ENCODE results near the gene LMOD2. TPM values are rescaled to one million over a fixed set of nuclear protein-coding genes. Genes with fewer than 3 reads are reported as not detected.

Gene LMOD2
- total RNA-seq, 2 experiments from 2014 or later = not detected

GRCh38 chr7:123645516-123645915 lies 10.2 kb upstream of the LMOD2 start:
- Mint-ChIP-seq H3K27me3 (peaks cover 55% of the 10 kb centered on the region), H3K9me3 (no peaks in the 10 kb centered on the region), H3K4me1 (ENCODE audit: low read depth) (no peaks in the 10 kb centered on the region), H3K36me3 (ENCODE audit: low read depth) (no peaks in the 10 kb centered on the region), H3K4me3 (no peak overlapping the region), H3K27ac (no peak overlapping the region)
- peaks cover 0 to 8% of the 10 kb centered on the region in 2 experiments for H3K27me3 ChIP-seq (ENCODE audit: control insufficient read depth in 1 of 2, insufficient read depth in 2 of 2, low read length in 2 of 2)
- DNase-seq = no peak
- POLR2A ChIA-PET = no interaction called here
- H3K9me3 ChIP-seq (ENCODE audit: control insufficient read depth in 1 of 2, insufficient read depth in 1 of 2, low read length in 2 of 2) = no peaks in the 10 kb centered on the region
- TF ChIP-seq CTCF (IDR thresholded peaks at IDR 0.05) = no peak
- H3K4me1 ChIP-seq (ENCODE audit: insufficient read depth, low read length) = no peaks in the 10 kb centered on the region
- no peak for ATAC-seq (ENCODE audit: poor library complexity)
- no peak overlapping the region for H3K4me3 ChIP-seq (ENCODE audit: low read length)
- no peak overlapping the region for H3K27ac ChIP-seq (ENCODE audit: low read depth in 1 of 2, low read length in 2 of 2)
- CTCF ChIA-PET = no interaction called here
- H3K36me3 ChIP-seq (ENCODE audit: insufficient read depth, low read length) = no peaks in the 10 kb centered on the region
- intact Hi-C loops (cut with DNase I, micrococcal nuclease) = no loop called here

GRCh38 chr7:123647106-123647730 lies 8.4 kb upstream of the LMOD2 start:
- no peak for TF ChIP-seq CTCF (IDR thresholded peaks at IDR 0.05)
- Mint-ChIP-seq H3K27me3 (peaks cover 44% of the 10 kb centered on the region), H3K4me1 (ENCODE audit: low read depth) (no peaks in the 10 kb centered on the region), H3K27ac (no peak overlapping the region), H3K4me3 (no peak overlapping the region), H3K9me3 (no peaks in the 10 kb centered on the region), H3K36me3 (ENCODE audit: low read depth) (no peaks in the 10 kb centered on the region)
- no peak for DNase-seq
- ATAC-seq (ENCODE audit: poor library complexity) = no peak
- POLR2A ChIA-PET = no interaction called here
- intact Hi-C loops (cut with DNase I, micrococcal nuclease) = no loop called here
- no peaks in the 10 kb centered on the region for H3K36me3 ChIP-seq (ENCODE audit: insufficient read depth, low read length)
- H3K27me3 ChIP-seq (ENCODE audit: control insufficient read depth in 1 of 2, insufficient read depth in 2 of 2, low read length in 2 of 2) = peaks cover 0 to 7% of the 10 kb centered on the region in 2 experiments
- no peaks in the 10 kb centered on the region for H3K4me1 ChIP-seq (ENCODE audit: insufficient read depth, low read length)
- no peak overlapping the region for H3K27ac ChIP-seq (ENCODE audit: low read depth in 1 of 2, low read length in 2 of 2)
- no peaks in the 10 kb centered on the region for H3K9me3 ChIP-seq (ENCODE audit: control insufficient read depth in 1 of 2, insufficient read depth in 1 of 2, low read length in 2 of 2)
- CTCF ChIA-PET = interaction anchor here (1.1 kb wide), 1 partner anchor 11 kb away, joined by 4 read pairs; no protein-coding TSS in a partner anchor
- no peak overlapping the region for H3K4me3 ChIP-seq (ENCODE audit: low read length)

- H3K27me3 ChIP-seq (ENCODE audit: control insufficient read depth in 1 of 2, insufficient read depth in 2 of 2, low read length in 2 of 2) = no peaks in the 10 kb centered on the region
- Mint-ChIP-seq H3K27ac (no peak overlapping the region), H3K4me1 (ENCODE audit: low read depth) (no peaks in the 10 kb centered on the region), H3K36me3 (ENCODE audit: low read depth) (no peaks in the 10 kb centered on the region), H3K4me3 (no peak overlapping the region), H3K27me3 (peaks cover 30% of the 10 kb centered on the region), H3K9me3 (no peaks in the 10 kb centered on the region)
- ChIA-PET POLR2A (no interaction called here), CTCF (no interaction called here)
- ATAC-seq (ENCODE audit: poor library complexity) (no peak), DNase-seq (no peak)
- H3K9me3 ChIP-seq (ENCODE audit: control insufficient read depth in 1 of 2, insufficient read depth in 1 of 2, low read length in 2 of 2) = no peaks in the 10 kb centered on the region
- TF ChIP-seq CTCF (IDR thresholded peaks at IDR 0.05) = no peak
- H3K36me3 ChIP-seq (ENCODE audit: insufficient read depth, low read length) = no peaks in the 10 kb centered on the region
- H3K27ac ChIP-seq (ENCODE audit: low read depth in 1 of 2, low read length in 2 of 2) = no peak overlapping the region
- no peaks in the 10 kb centered on the region for H3K4me1 ChIP-seq (ENCODE audit: insufficient read depth, low read length)
- intact Hi-C loops (cut with DNase I, micrococcal nuclease) = no loop called here
- H3K4me3 ChIP-seq (ENCODE audit: low read length) = no peak overlapping the region
These were observed 5.7 kb upstream of the LMOD2 start for GRCh38 chr7:123649964-123650363.
